ENCODE results near the gene SLC6A3.

DNA sequence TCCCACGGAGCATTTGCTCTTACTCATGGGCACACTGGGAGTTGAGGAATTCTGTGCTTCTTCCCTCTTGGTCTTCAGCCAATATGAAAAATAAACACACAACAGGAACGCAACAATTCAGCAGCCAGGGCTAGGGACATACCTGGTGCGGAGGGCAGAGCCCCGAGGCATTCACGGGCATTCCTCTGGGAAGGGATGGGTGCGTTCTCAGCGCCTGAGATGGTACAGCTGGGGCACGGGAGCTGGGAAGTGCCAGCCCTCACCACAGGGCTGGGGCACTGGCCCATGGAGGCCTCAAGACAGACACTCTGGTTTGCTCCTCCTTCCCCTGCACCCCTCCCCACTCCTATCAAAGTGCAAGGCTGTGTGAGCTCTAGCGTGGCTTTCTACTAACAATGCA, 2.1 kb downstream of the SLC6A3 start:
- TF ChIP-seq ZNF274 (IDR thresholded peaks at IDR 0.05; ENCODE audit: low read depth, low read length) (no peak), YY1 (IDR thresholded peaks at IDR 0.05; ENCODE audit: insufficient read depth, insufficient read length) (no peak)
